DND-41 (cell line): ENCODE results near the gene SPINK9.

Source experiments
- ATAC-seq: fragments of 200-7000 bp; cut with Tn5 transposase; 3 replicates; pipeline ENCODE4 v1.9.1; 2021; ENCODE audit warnings: low read depth; ENCODE audit not compliant: insufficient read depth
- DNase-seq: peaks from one replicate; pipeline ENCODE4 v3.0.0-alpha.2; 2020
- H2AFZ ChIP-seq: 2 replicates; pipeline ENCODE4 v1.6.0; 2012; ENCODE audit warnings: low read depth, low read length
- H3K27ac ChIP-seq: 2 replicates; pipeline ENCODE4 v1.5.1; 2012; ENCODE audit warnings: low read length, inconsistent platforms
- H3K27me3 ChIP-seq: fragments of 200-600 bp; sonication (generic); 2 replicates; pipeline ENCODE4 v1.6.0; 2012; ENCODE audit warnings: low read length, mild to moderate bottlenecking, inconsistent platforms; ENCODE audit not compliant: insufficient read depth, poor library complexity
- H3K36me3 ChIP-seq: 2 replicates; pipeline ENCODE4 v1.5.1; 2012; ENCODE audit warnings: low read length, inconsistent platforms; ENCODE audit not compliant: insufficient read depth
- H3K4me1 ChIP-seq: 2 replicates; pipeline ENCODE4 v1.5.1; 2012; ENCODE audit warnings: mild to moderate bottlenecking, low read length; ENCODE audit not compliant: insufficient read depth
- H3K4me2 ChIP-seq: 2 replicates; pipeline ENCODE4 v1.6.0; 2012; ENCODE audit warnings: mild to moderate bottlenecking, moderate library complexity, low read length, inconsistent platforms; ENCODE audit not compliant: insufficient read depth
- H3K4me3 ChIP-seq, 2 experiments: fragments of 200-600 bp in 1 of 2; shearing (Covaris generic) in 1 of 2; 2 replicates each; pipeline ENCODE4 v1.5.1; 2012 to 2016; ENCODE audit warnings: inconsistent platforms in 2 of 2, low read length in 2 of 2, mild to moderate bottlenecking in 2 of 2, low read depth in 1 of 2, moderate library complexity in 1 of 2
- H3K79me2 ChIP-seq: 2 replicates; pipeline ENCODE4 v1.6.0; 2012; ENCODE audit warnings: low read length, inconsistent platforms; ENCODE audit not compliant: insufficient read depth
- H3K9ac ChIP-seq: 2 replicates; pipeline ENCODE4 v1.6.0; 2012; ENCODE audit warnings: low read depth, mild to moderate bottlenecking, inconsistent platforms, low read length, moderate library complexity
- H3K9me3 ChIP-seq: 2 replicates; pipeline ENCODE4 v1.5.1; 2012; ENCODE audit warnings: low read length, moderate library complexity, mild to moderate bottlenecking, inconsistent platforms; ENCODE audit not compliant: insufficient read depth, severe bottlenecking
- H4K20me1 ChIP-seq: 2 replicates; pipeline ENCODE4 v1.6.0; 2012; ENCODE audit warnings: low read length; ENCODE audit not compliant: insufficient read depth
- CTCF ChIP-seq: IDR thresholded peaks from 2 replicates; pipeline ENCODE4 v1.5.1; 2012; ENCODE audit warnings: borderline replicate concordance, low read length, moderate library complexity, mild to moderate bottlenecking; ENCODE audit not compliant: poor library complexity, severe bottlenecking; ENCODE audit errors: extremely low read depth
- EZH2 ChIP-seq: IDR thresholded peaks from 3 replicates; pipeline ENCODE4 v1.6.1; 2012; ENCODE audit warnings: borderline replicate concordance, low read depth, mild to moderate bottlenecking, moderate library complexity, low read length, inconsistent platforms; ENCODE audit not compliant: severe bottlenecking

Gene SPINK9

GRCh38 chr5:148376198-148376597 lies 40.8 kb downstream of the SPINK9 start:
- Histone ChIP-seq H3K27ac (no peak overlapping the region), H3K79me2 (no peaks in the 10 kb centered on the region), H2AFZ (no peak overlapping the region), H3K9ac (no peak overlapping the region), H3K4me2 (no peak overlapping the region), H4K20me1 (no peaks in the 10 kb centered on the region), H3K9me3 (peaks cover 2% of the 10 kb centered on the region), H3K4me1 (peaks cover 14% of the 10 kb centered on the region; the same call in 1 of the 2 replicates), H3K4me3 (no peak overlapping the region), H3K27me3 (no peaks in the 10 kb centered on the region), H3K36me3 (no peaks in the 10 kb centered on the region)
- TF ChIP-seq CTCF, result no peak
- ATAC-seq (no peak), DNase-seq (no peak)

- Histone ChIP-seq H3K36me3 (no peaks in the 10 kb centered on the region), H3K9me3 (peaks cover 2% of the 10 kb centered on the region), H3K9ac (no peak overlapping the region), H3K27me3 (no peaks in the 10 kb centered on the region), H3K27ac (no peak overlapping the region), H3K4me3 (no peak overlapping the region), H3K79me2 (no peaks in the 10 kb centered on the region), H4K20me1 (no peaks in the 10 kb centered on the region), H3K4me1 (peaks cover 29% of the 10 kb centered on the region), H3K4me2 (no peak overlapping the region), H2AFZ (no peak overlapping the region)
- ATAC-seq (no peak), DNase-seq (no peak)
- TF ChIP-seq EZH2 (no peak), CTCF (no peak)
These were observed 43.3 kb downstream of the SPINK9 start for GRCh38 chr5:148378670-148379069.

- no peak for ATAC-seq
- no peak for TF ChIP-seq EZH2
- no peak for TF ChIP-seq CTCF
These were observed 44.0 kb downstream of the SPINK9 start for GRCh38 chr5:148379340-148379739.

GRCh38 chr5:148381906-148382305 lies 46.5 kb downstream of the SPINK9 start:
- peaks cover 31% of the 10 kb centered on the region for H3K79me2 ChIP-seq
- H3K27ac ChIP-seq, result no peak overlapping the region
- H2AFZ ChIP-seq, result no peak overlapping the region
- H3K36me3 ChIP-seq, result 0 out of 2 replicates have a peak, but pooled peaks cover under 1% of the 10 kb centered on the region
- peaks cover 17% of the 10 kb centered on the region; the same call in 1 of the 2 replicates for H4K20me1 ChIP-seq
- TF ChIP-seq CTCF, result no peak
- no peak for TF ChIP-seq EZH2
- H3K27me3 ChIP-seq, result no peaks in the 10 kb centered on the region
- ATAC-seq (no peak), DNase-seq (no peak)
- H3K4me3 ChIP-seq, result no peak overlapping the region
- H3K9ac ChIP-seq, result no peak overlapping the region
- H3K9me3 ChIP-seq, result peaks cover 2% of the 10 kb centered on the region
- peak overlapping the region; percentile 78; the same call in 1 of the 2 replicates for H3K4me2 ChIP-seq
- peaks cover 52% of the 10 kb centered on the region for H3K4me1 ChIP-seq

More at GRCh38 chr5:148379340-148379739, 44.0 kb downstream of the SPINK9 start:
- Histone ChIP-seq H3K4me3 (no peak overlapping the region), H3K27me3 (no peaks in the 10 kb centered on the region), H3K9ac (no peak overlapping the region), H4K20me1 (0 out of 2 replicates have a peak, but pooled peaks cover under 1% of the 10 kb centered on the region), H3K27ac (no peak overlapping the region), H2AFZ (no peak overlapping the region), H3K4me2 (no peak overlapping the region), H3K36me3 (no peaks in the 10 kb centered on the region), H3K79me2 (peaks cover 5% of the 10 kb centered on the region), H3K9me3 (peaks cover 2% of the 10 kb centered on the region), H3K4me1 (peaks cover 29% of the 10 kb centered on the region)
- no peak for DNase-seq
